ENCODE results near the gene TBL1XR1.

Gene TBL1XR1

GRCh38 chr3:177238686-177239216 lies 41.5 kb upstream of the TBL1XR1 start:
- H3K79me2 ChIP-seq (ENCODE audit: insufficient read depth, low read length), result no peaks in the 10 kb centered on the region
- H3K9me3 ChIP-seq (ENCODE audit: low read length), result no peaks in the 10 kb centered on the region
- H3K27ac ChIP-seq (ENCODE audit: low read depth, low read length, poor library complexity, severe bottlenecking), result no peak overlapping the region
- H3K9me2 ChIP-seq (ENCODE audit: low read depth, low read length), result no peaks in the 10 kb centered on the region
- no peak overlapping the region for H3K9ac ChIP-seq (ENCODE audit: low read length)
- H3K4me2 ChIP-seq (ENCODE audit: low read length), result no peak overlapping the region
- TF ChIP-seq CTCF (IDR thresholded peaks at IDR 0.05; ENCODE audit: low read length) (no peak), EZH2 (IDR thresholded peaks at IDR 0.05; ENCODE audit: borderline replicate concordance, low read length) (no peak)
- H3F3A ChIP-seq (ENCODE audit: insufficient read depth, low read length), result 0 out of 2 replicates have a peak, but pooled peaks cover 5% of the 10 kb centered on the region
- H3K27me3 ChIP-seq (ENCODE audit: insufficient read depth, low read length), result no peaks in the 10 kb centered on the region
- H3K36me3 ChIP-seq (ENCODE audit: insufficient read depth, low read length), result no peaks in the 10 kb centered on the region
- no peak overlapping the region for H2AFZ ChIP-seq (ENCODE audit: low read length)
- no peak overlapping the region for H3K4me3 ChIP-seq (ENCODE audit: low read depth, low read length, poor library complexity, severe bottlenecking)
- no peaks in the 10 kb centered on the region for H4K20me1 ChIP-seq (ENCODE audit: insufficient read depth, low read length)
- no peaks in the 10 kb centered on the region for H3K4me1 ChIP-seq (ENCODE audit: insufficient read depth, low read length, severe bottlenecking)

GRCh38 chr3:177237206-177237605 lies 39.9 kb upstream of the TBL1XR1 start:
- Histone ChIP-seq H3K9me3 (ENCODE audit: low read length) (no peaks in the 10 kb centered on the region), H3K4me3 (ENCODE audit: low read depth, low read length, poor library complexity, severe bottlenecking) (no peak overlapping the region), H3K27me3 (ENCODE audit: insufficient read depth, low read length) (no peaks in the 10 kb centered on the region), H3F3A (ENCODE audit: insufficient read depth, low read length) (0 out of 2 replicates have a peak, but pooled peaks cover 5% of the 10 kb centered on the region), H3K4me2 (ENCODE audit: low read length) (no peak overlapping the region), H3K9me2 (ENCODE audit: low read depth, low read length) (no peaks in the 10 kb centered on the region), H3K4me1 (ENCODE audit: insufficient read depth, low read length, severe bottlenecking) (no peaks in the 10 kb centered on the region), H2AFZ (ENCODE audit: low read length) (no peak overlapping the region), H3K9ac (ENCODE audit: low read length) (no peak overlapping the region), H3K36me3 (ENCODE audit: insufficient read depth, low read length) (no peaks in the 10 kb centered on the region), H3K79me2 (ENCODE audit: insufficient read depth, low read length) (no peaks in the 10 kb centered on the region), H3K27ac (ENCODE audit: low read depth, low read length, poor library complexity, severe bottlenecking) (no peak overlapping the region), H4K20me1 (ENCODE audit: insufficient read depth, low read length) (no peaks in the 10 kb centered on the region)
- no peak for TF ChIP-seq EZH2 (IDR thresholded peaks at IDR 0.05; ENCODE audit: borderline replicate concordance, low read length)
- no peak for TF ChIP-seq CTCF (IDR thresholded peaks at IDR 0.05; ENCODE audit: low read length)

- H3K27ac ChIP-seq (ENCODE audit: low read depth, low read length, poor library complexity, severe bottlenecking), result no peak overlapping the region
- no peaks in the 10 kb centered on the region for H3K27me3 ChIP-seq (ENCODE audit: insufficient read depth, low read length)
- TF ChIP-seq CTCF (IDR thresholded peaks at IDR 0.05; ENCODE audit: low read length) (no peak), EZH2 (IDR thresholded peaks at IDR 0.05; ENCODE audit: borderline replicate concordance, low read length) (no peak)
- H2AFZ ChIP-seq (ENCODE audit: low read length), result 0 out of 2 replicates have a peak overlapping the region, but pooled peaks have one; percentile 31
- H3K9ac ChIP-seq (ENCODE audit: low read length), result no peak overlapping the region
- no peak overlapping the region for H3K4me3 ChIP-seq (ENCODE audit: low read depth, low read length, poor library complexity, severe bottlenecking)
- H4K20me1 ChIP-seq (ENCODE audit: insufficient read depth, low read length), result no peaks in the 10 kb centered on the region
- H3K79me2 ChIP-seq (ENCODE audit: insufficient read depth, low read length), result no peaks in the 10 kb centered on the region
- H3F3A ChIP-seq (ENCODE audit: insufficient read depth, low read length), result 0 out of 2 replicates have a peak, but pooled peaks cover 5% of the 10 kb centered on the region
- no peak overlapping the region for H3K4me2 ChIP-seq (ENCODE audit: low read length)
- H3K9me3 ChIP-seq (ENCODE audit: low read length), result no peaks in the 10 kb centered on the region
- H3K4me1 ChIP-seq (ENCODE audit: insufficient read depth, low read length, severe bottlenecking), result no peaks in the 10 kb centered on the region
- H3K36me3 ChIP-seq (ENCODE audit: insufficient read depth, low read length), result no peaks in the 10 kb centered on the region
- no peaks in the 10 kb centered on the region for H3K9me2 ChIP-seq (ENCODE audit: low read depth, low read length)
Observed at GRCh38 chr3:177236704-177237103, 39.4 kb upstream of the TBL1XR1 start.

Data from OCI-LY1 (cell line).